ENCODE results near the gene SSNA1.

SSNA1 gene

GRCh38 chr9:137146527-137146918 lies 42.0 kb upstream of the SSNA1 start:
- Histone ChIP-seq H3K9me3 (ENCODE audit: control insufficient read depth, low read length) (no peaks in the 10 kb centered on the region), H3K4me1 (ENCODE audit: control insufficient read depth, insufficient read depth, low read length) (no peaks in the 10 kb centered on the region), H3K36me3 (ENCODE audit: control insufficient read depth, insufficient read depth, low read length) (no peaks in the 10 kb centered on the region), H3K4me3 (ENCODE audit: insufficient read depth, low read depth, low read length) (no peak overlapping the region), H3K27ac (ENCODE audit: insufficient read depth, low read depth, low read length, poor library complexity, severe bottlenecking) (no peak overlapping the region), H3K27me3 (ENCODE audit: control insufficient read depth, insufficient read depth, low read length, poor library complexity, severe bottlenecking) (peaks cover 50% of the 10 kb centered on the region)
- 82 to 85% methylated on average over 9 of the region's 9 CpGs for WGBS, 2 experiments

GRCh38 chr9:137147091-137147792 lies 41.2 kb upstream of the SSNA1 start:
- H3K27me3 ChIP-seq (ENCODE audit: control insufficient read depth, insufficient read depth, low read length, poor library complexity, severe bottlenecking), result peaks cover 43% of the 10 kb centered on the region
- H3K4me3 ChIP-seq (ENCODE audit: insufficient read depth, low read depth, low read length), result no peak overlapping the region
- H3K4me1 ChIP-seq (ENCODE audit: control insufficient read depth, insufficient read depth, low read length), result no peaks in the 10 kb centered on the region
- no peaks in the 10 kb centered on the region for H3K36me3 ChIP-seq (ENCODE audit: control insufficient read depth, insufficient read depth, low read length)
- 90 to 91% methylated on average over 26 of the region's 26 CpGs for WGBS, 2 experiments
- no peak overlapping the region for H3K27ac ChIP-seq (ENCODE audit: insufficient read depth, low read depth, low read length, poor library complexity, severe bottlenecking)
- H3K9me3 ChIP-seq (ENCODE audit: control insufficient read depth, low read length), result no peaks in the 10 kb centered on the region

GRCh38 chr9:137147793-137148160 lies 40.7 kb upstream of the SSNA1 start:
- no peak overlapping the region for H3K27ac ChIP-seq (ENCODE audit: insufficient read depth, low read depth, low read length, poor library complexity, severe bottlenecking)
- no peaks in the 10 kb centered on the region for H3K36me3 ChIP-seq (ENCODE audit: control insufficient read depth, insufficient read depth, low read length)
- 60 to 63% methylated on average over 24 of the region's 24 CpGs for WGBS, 2 experiments
- H3K27me3 ChIP-seq (ENCODE audit: control insufficient read depth, insufficient read depth, low read length, poor library complexity, severe bottlenecking), result peaks cover 37% of the 10 kb centered on the region
- no peak overlapping the region for H3K4me3 ChIP-seq (ENCODE audit: insufficient read depth, low read depth, low read length)
- no peaks in the 10 kb centered on the region for H3K9me3 ChIP-seq (ENCODE audit: control insufficient read depth, low read length)
- no peaks in the 10 kb centered on the region for H3K4me1 ChIP-seq (ENCODE audit: control insufficient read depth, insufficient read depth, low read length)

- Histone ChIP-seq H3K4me3 (ENCODE audit: insufficient read depth, low read depth, low read length) (no peak overlapping the region), H3K36me3 (ENCODE audit: control insufficient read depth, insufficient read depth, low read length) (no peaks in the 10 kb centered on the region), H3K27ac (ENCODE audit: insufficient read depth, low read depth, low read length, poor library complexity, severe bottlenecking) (no peak overlapping the region), H3K9me3 (ENCODE audit: control insufficient read depth, low read length) (no peaks in the 10 kb centered on the region), H3K4me1 (ENCODE audit: control insufficient read depth, insufficient read depth, low read length) (no peaks in the 10 kb centered on the region), H3K27me3 (ENCODE audit: control insufficient read depth, insufficient read depth, low read length, poor library complexity, severe bottlenecking) (peaks cover 33% of the 10 kb centered on the region)
- 84 to 85% methylated on average over 27 of the region's 27 CpGs for WGBS, 2 experiments
Observed at GRCh38 chr9:137148242-137148641, 40.2 kb upstream of the SSNA1 start.

- no peak overlapping the region for H3K4me3 ChIP-seq (ENCODE audit: insufficient read depth, low read depth, low read length)
- no peaks in the 10 kb centered on the region for H3K4me1 ChIP-seq (ENCODE audit: control insufficient read depth, insufficient read depth, low read length)
- WGBS, 2 experiments, result 89% methylated on average over 19 of the region's 19 CpGs
- H3K9me3 ChIP-seq (ENCODE audit: control insufficient read depth, low read length), result no peaks in the 10 kb centered on the region
- H3K27me3 ChIP-seq (ENCODE audit: control insufficient read depth, insufficient read depth, low read length, poor library complexity, severe bottlenecking), result peaks cover 28% of the 10 kb centered on the region
- no peaks in the 10 kb centered on the region for H3K36me3 ChIP-seq (ENCODE audit: control insufficient read depth, insufficient read depth, low read length)
- H3K27ac ChIP-seq (ENCODE audit: insufficient read depth, low read depth, low read length, poor library complexity, severe bottlenecking), result no peak overlapping the region
Observed at GRCh38 chr9:137148661-137149060, 39.8 kb upstream of the SSNA1 start.

GRCh38 chr9:137149363-137149762 lies 39.1 kb upstream of the SSNA1 start:
- Histone ChIP-seq H3K9me3 (ENCODE audit: control insufficient read depth, low read length) (no peaks in the 10 kb centered on the region), H3K4me3 (ENCODE audit: insufficient read depth, low read depth, low read length) (no peak overlapping the region), H3K36me3 (ENCODE audit: control insufficient read depth, insufficient read depth, low read length) (no peaks in the 10 kb centered on the region), H3K27ac (ENCODE audit: insufficient read depth, low read depth, low read length, poor library complexity, severe bottlenecking) (no peak overlapping the region), H3K4me1 (ENCODE audit: control insufficient read depth, insufficient read depth, low read length) (no peaks in the 10 kb centered on the region), H3K27me3 (ENCODE audit: control insufficient read depth, insufficient read depth, low read length, poor library complexity, severe bottlenecking) (peaks cover 23% of the 10 kb centered on the region)
- WGBS, 2 experiments, result 84 to 90% methylated on average over 5 of the region's 5 CpGs

- 82 to 84% methylated on average over 20 of the region's 20 CpGs for WGBS, 2 experiments
- H3K27ac ChIP-seq (ENCODE audit: insufficient read depth, low read depth, low read length, poor library complexity, severe bottlenecking), result no peak overlapping the region
- no peaks in the 10 kb centered on the region for H3K36me3 ChIP-seq (ENCODE audit: control insufficient read depth, insufficient read depth, low read length)
- H3K9me3 ChIP-seq (ENCODE audit: control insufficient read depth, low read length), result no peaks in the 10 kb centered on the region
- no peak overlapping the region for H3K4me3 ChIP-seq (ENCODE audit: insufficient read depth, low read depth, low read length)
- no peaks in the 10 kb centered on the region for H3K4me1 ChIP-seq (ENCODE audit: control insufficient read depth, insufficient read depth, low read length)
- H3K27me3 ChIP-seq (ENCODE audit: control insufficient read depth, insufficient read depth, low read length, poor library complexity, severe bottlenecking), result peaks cover 28% of the 10 kb centered on the region
Observed at GRCh38 chr9:137149942-137150616, 38.4 kb upstream of the SSNA1 start.

- Histone ChIP-seq H3K27me3 (ENCODE audit: control insufficient read depth, insufficient read depth, low read length, poor library complexity, severe bottlenecking) (peaks cover 32% of the 10 kb centered on the region), H3K36me3 (ENCODE audit: control insufficient read depth, insufficient read depth, low read length) (no peaks in the 10 kb centered on the region), H3K4me1 (ENCODE audit: control insufficient read depth, insufficient read depth, low read length) (no peaks in the 10 kb centered on the region), H3K27ac (ENCODE audit: insufficient read depth, low read depth, low read length, poor library complexity, severe bottlenecking) (no peak overlapping the region), H3K4me3 (ENCODE audit: insufficient read depth, low read depth, low read length) (no peak overlapping the region), H3K9me3 (ENCODE audit: control insufficient read depth, low read length) (no peaks in the 10 kb centered on the region)
- WGBS, 2 experiments, result 69 to 70% methylated on average over 34 of the region's 34 CpGs
Observed at GRCh38 chr9:137150617-137151457, 37.6 kb upstream of the SSNA1 start.

GRCh38 chr9:137152844-137153405 lies 35.6 kb upstream of the SSNA1 start:
- Histone ChIP-seq H3K4me1 (ENCODE audit: control insufficient read depth, insufficient read depth, low read length) (no peaks in the 10 kb centered on the region), H3K9me3 (ENCODE audit: control insufficient read depth, low read length) (no peaks in the 10 kb centered on the region), H3K27ac (ENCODE audit: insufficient read depth, low read depth, low read length, poor library complexity, severe bottlenecking) (no peak overlapping the region), H3K36me3 (ENCODE audit: control insufficient read depth, insufficient read depth, low read length) (no peaks in the 10 kb centered on the region), H3K27me3 (ENCODE audit: control insufficient read depth, insufficient read depth, low read length, poor library complexity, severe bottlenecking) (peaks cover 42% of the 10 kb centered on the region), H3K4me3 (ENCODE audit: insufficient read depth, low read depth, low read length) (no peak overlapping the region)
- WGBS, 2 experiments, result 89 to 91% methylated on average over 7 of the region's 7 CpGs

Measured in ectodermal cell (in vitro differentiated cells).